CD4-positive, alpha-beta T cell (primary cell): ENCODE measurements around the gene FAP. TPM values are rescaled to one million over a fixed set of nuclear protein-coding genes. Genes with fewer than 3 reads are reported as not detected.

Experiments
- ATAC-seq: fragments of 200-7000 bp; cut with Tn5 transposase; one replicate; pipeline ENCODE4 v1.10.0; 2022; ENCODE audit warnings: mild to moderate bottlenecking; ENCODE audit not compliant: poor library complexity
- CTCF ChIA-PET: fragments of 350-600 bp; sonication (Branson Sonifier 250); formaldehyde crosslinking; loops from one replicate; lab custom pipeline; 2021; ENCODE audit warnings: antibody characterized with exemption, inconsistent platforms; lab: Charles Lee
- POLR2A ChIA-PET: fragments of 350-600 bp; sonication (Branson Sonifier 250); formaldehyde crosslinking; loops from one replicate; lab custom pipeline; 2021; ENCODE audit warnings: antibody characterized with exemption, inconsistent platforms; lab: Charles Lee
- DNase-seq, 14 experiments: peaks; one replicate each; pipeline ENCODE4 v3.0.0-alpha.2; 2013 to 2020; ENCODE audit warnings: mixed read lengths in 2 of 14
- H3K27ac ChIP-seq, 2 donors: one replicate each; pipeline versions ENCODE4 v1.5.1 to v1.7.0; 2013; ENCODE audit warnings: low read length in 2 of 2, low read depth in 1 of 2, mild to moderate bottlenecking in 1 of 2
- H3K27me3 ChIP-seq, 2 experiments: 1 replicate in 1 of 2; 2 replicates in 1 of 2; pipeline versions ENCODE4 v1.6.1 to v1.7.0; 2013; ENCODE audit warnings: low read length in 2 of 2, control low read depth in 1 of 2, mild to moderate bottlenecking in 1 of 2, moderate library complexity in 1 of 2; ENCODE audit not compliant: insufficient read depth in 2 of 2, control insufficient read depth in 1 of 2
- H3K36me3 ChIP-seq: one replicate; pipeline ENCODE4 v1.6.1; 2013; ENCODE audit warnings: low read length, control low read depth; ENCODE audit not compliant: insufficient read depth
- H3K4me1 ChIP-seq: one replicate; pipeline ENCODE4 v1.6.1; 2013; ENCODE audit warnings: low read length, control low read depth; ENCODE audit not compliant: insufficient read depth
- H3K4me3 ChIP-seq: one replicate; pipeline ENCODE4 v1.5.1; 2013; ENCODE audit warnings: mild to moderate bottlenecking, low read length, moderate library complexity
- H3K9me3 ChIP-seq, 2 experiments: 1 replicate in 1 of 2; 2 replicates in 1 of 2; pipeline versions ENCODE4 v1.6.1 to v1.7.0; 2013; ENCODE audit warnings: low read length in 2 of 2, mild to moderate bottlenecking in 2 of 2, control low read depth in 1 of 2, moderate library complexity in 1 of 2; ENCODE audit not compliant: control insufficient read depth in 1 of 2, insufficient read depth in 1 of 2
- H3K27ac Mint-ChIP-seq: one replicate; pipeline ENCODE4 v1.8.0; 2020; ENCODE audit warnings: mixed read lengths
- H3K27me3 Mint-ChIP-seq: one replicate; pipeline ENCODE4 v1.8.0; 2021; ENCODE audit warnings: mixed read lengths
- H3K36me3 Mint-ChIP-seq: one replicate; pipeline ENCODE4 v1.8.0; 2021; ENCODE audit warnings: low read depth, mixed read lengths
- H3K4me1 Mint-ChIP-seq: one replicate; pipeline ENCODE4 v1.8.0; 2021; ENCODE audit warnings: low read depth, mixed read lengths
- H3K4me3 Mint-ChIP-seq: one replicate; pipeline ENCODE4 v1.8.0; 2020; ENCODE audit warnings: mild to moderate bottlenecking, mixed read lengths
- H3K9me3 Mint-ChIP-seq: one replicate; pipeline ENCODE4 v1.8.0; 2020; ENCODE audit warnings: mixed read lengths
- intact Hi-C, 2 experiments: fragments of 100-400 bp; cut with DNase I in 1 of 2; cut with micrococcal nuclease in 1 of 2; formaldehyde crosslinking; loops; one replicate each; pipeline versions ENCODE4 v1.15.1 to v1.9.0; 2023 to 2025; cut with DNase I, micrococcal nuclease
- total RNA-seq, 174 experiments: library from RNA in 2 of 174; stranded (reverse) in 2 of 174; gene quantifications; one replicate each; pipeline ENCODE4 v1.2.3 and lab custom pipeline; 2021 to 2026
- TF ChIP-seq, protein P1 (sequence below): fragments of 200-600 bp; IDR thresholded peaks from one replicate; pipeline ENCODE4 v1.8.0; 2022; ENCODE audit warnings: antibody characterized with exemption, mild to moderate bottlenecking

FAP gene
- total RNA-seq, 2 experiments from 2014 or later = not detected

DNA sequence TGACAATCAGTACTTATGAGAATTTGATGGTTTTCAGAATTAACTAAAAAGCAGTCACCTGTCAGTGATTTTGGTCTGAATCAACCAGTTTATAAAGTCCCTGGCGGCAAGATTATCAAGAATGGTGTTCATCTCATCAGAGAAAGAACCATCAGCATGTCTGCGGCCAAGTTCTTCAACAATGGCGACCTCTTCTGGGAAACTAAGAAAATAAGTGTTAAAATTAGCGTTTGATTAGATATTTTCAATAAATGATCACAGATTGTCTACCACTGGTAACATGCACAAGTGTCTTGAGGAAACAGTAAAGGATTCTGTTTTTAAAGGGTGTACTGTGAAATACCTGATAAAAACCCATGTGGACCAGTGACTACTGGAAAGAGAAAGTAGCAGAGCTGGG lies 99.3 kb downstream of the FAP start:
- ATAC-seq = no peak
- no peaks in the 10 kb centered on the region for H3K36me3 ChIP-seq
- CTCF ChIA-PET = interaction anchor here (2.3 kb wide), 1 partner anchor 10 kb away, joined by 7 read pairs; no protein-coding TSS in a partner anchor
- POLR2A ChIA-PET = no interaction called here
- Mint-ChIP-seq H3K27me3 (peaks cover 52% of the 10 kb centered on the region), H3K4me3 (no peak overlapping the region), H3K4me1 (no peaks in the 10 kb centered on the region), H3K9me3 (no peaks in the 10 kb centered on the region), H3K36me3 (no peaks in the 10 kb centered on the region), H3K27ac (no peak overlapping the region)
- H3K4me1 ChIP-seq = no peaks in the 10 kb centered on the region
- H3K9me3 ChIP-seq = no peaks in the 10 kb centered on the region
- intact Hi-C loops = no loop called here
- no peak overlapping the region for H3K4me3 ChIP-seq
- peaks cover 5 to 15% of the 10 kb centered on the region in 2 experiments for H3K27me3 ChIP-seq
- H3K27ac ChIP-seq = no peak overlapping the region
- no peak for DNase-seq
- TF ChIP-seq, protein P1, sequence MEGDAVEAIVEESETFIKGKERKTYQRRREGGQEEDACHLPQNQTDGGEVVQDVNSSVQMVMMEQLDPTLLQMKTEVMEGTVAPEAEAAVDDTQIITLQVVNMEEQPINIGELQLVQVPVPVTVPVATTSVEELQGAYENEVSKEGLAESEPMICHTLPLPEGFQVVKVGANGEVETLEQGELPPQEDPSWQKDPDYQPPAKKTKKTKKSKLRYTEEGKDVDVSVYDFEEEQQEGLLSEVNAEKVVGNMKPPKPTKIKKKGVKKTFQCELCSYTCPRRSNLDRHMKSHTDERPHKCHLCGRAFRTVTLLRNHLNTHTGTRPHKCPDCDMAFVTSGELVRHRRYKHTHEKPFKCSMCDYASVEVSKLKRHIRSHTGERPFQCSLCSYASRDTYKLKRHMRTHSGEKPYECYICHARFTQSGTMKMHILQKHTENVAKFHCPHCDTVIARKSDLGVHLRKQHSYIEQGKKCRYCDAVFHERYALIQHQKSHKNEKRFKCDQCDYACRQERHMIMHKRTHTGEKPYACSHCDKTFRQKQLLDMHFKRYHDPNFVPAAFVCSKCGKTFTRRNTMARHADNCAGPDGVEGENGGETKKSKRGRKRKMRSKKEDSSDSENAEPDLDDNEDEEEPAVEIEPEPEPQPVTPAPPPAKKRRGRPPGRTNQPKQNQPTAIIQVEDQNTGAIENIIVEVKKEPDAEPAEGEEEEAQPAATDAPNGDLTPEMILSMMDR = no peak

DNA sequence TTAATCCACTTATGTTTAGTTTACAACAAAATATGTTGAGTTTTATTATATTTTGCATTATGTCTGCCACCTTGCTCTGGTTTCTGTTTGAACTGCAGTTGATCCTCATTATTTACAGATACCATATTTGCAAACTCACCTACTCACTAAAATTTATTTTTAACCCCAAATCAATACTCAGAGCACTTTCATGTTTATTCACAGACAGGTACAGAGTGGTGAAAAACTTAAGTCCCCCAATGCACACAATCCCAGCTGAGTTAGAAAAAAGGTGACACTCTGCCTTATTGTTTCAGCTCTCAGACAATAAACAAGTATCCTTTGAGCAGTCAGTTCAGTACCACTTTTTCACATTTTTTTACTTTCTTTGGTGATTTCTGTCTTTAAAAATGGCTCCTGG lies 104.9 kb downstream of the FAP start:
- H3K27me3 Mint-ChIP-seq = peaks cover 27% of the 10 kb centered on the region
- no peaks in the 10 kb centered on the region for H3K36me3 Mint-ChIP-seq
- ChIA-PET POLR2A (interaction anchor here (1.2 kb wide), 1 partner anchor 9 kb away, joined by 3 read pairs; no protein-coding TSS in a partner anchor), CTCF (no interaction called here)
- H3K27ac Mint-ChIP-seq = no peak overlapping the region
- no peaks in the 10 kb centered on the region for H3K4me1 Mint-ChIP-seq
- intact Hi-C loops = no loop called here
- Histone ChIP-seq H3K9me3 (no peaks in the 10 kb centered on the region), H3K36me3 (no peaks in the 10 kb centered on the region), H3K27me3 (peaks cover 5 to 6% of the 10 kb centered on the region in 2 experiments), H3K27ac (no peak overlapping the region), H3K4me3 (no peak overlapping the region), H3K4me1 (no peaks in the 10 kb centered on the region)
- DNase-seq (no peak), ATAC-seq (no peak)
- TF ChIP-seq, protein P1 = no peak
- H3K4me3 Mint-ChIP-seq = no peak overlapping the region
- H3K9me3 Mint-ChIP-seq = no peaks in the 10 kb centered on the region

DNA sequence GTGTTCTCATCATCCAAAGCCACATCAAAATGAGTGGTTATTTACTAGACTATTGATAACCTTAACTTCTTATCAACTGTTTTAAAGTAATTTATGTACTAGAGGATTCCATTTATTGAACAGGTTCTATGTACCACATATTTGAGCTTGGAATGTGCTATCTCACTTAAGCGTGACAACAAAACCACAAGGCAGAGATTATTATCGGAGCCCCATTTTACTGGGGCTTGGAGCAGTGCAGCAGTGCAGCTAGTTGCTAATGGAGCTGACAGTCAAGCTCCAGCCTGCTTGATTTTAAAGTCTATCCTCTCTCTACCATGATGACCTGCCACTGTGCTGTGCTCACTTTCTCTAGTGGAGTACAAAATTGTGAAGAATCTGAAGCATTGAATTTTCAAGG lies 115.8 kb downstream of the FAP start:
- H3K36me3 ChIP-seq = no peaks in the 10 kb centered on the region
- H3K27ac ChIP-seq = no peak overlapping the region
- no peak overlapping the region for H3K27ac Mint-ChIP-seq
- ChIA-PET CTCF (interaction anchor here (0.8 to 1.6 kb wide), 2 partner anchors 69 to 541 kb away, joined by 3 read pairs; no protein-coding TSS in a partner anchor), POLR2A (no interaction called here)
- ATAC-seq (peak; percentile 24), DNase-seq (no peak)
- no peaks in the 10 kb centered on the region for H3K9me3 Mint-ChIP-seq
- no peaks in the 10 kb centered on the region for H3K36me3 Mint-ChIP-seq
- no peaks in the 10 kb centered on the region for H3K27me3 Mint-ChIP-seq
- H3K4me1 ChIP-seq = no peaks in the 10 kb centered on the region
- no peak overlapping the region for H3K4me3 ChIP-seq
- no peak overlapping the region for H3K4me3 Mint-ChIP-seq
- TF ChIP-seq, protein P1 = no peak
- intact Hi-C loops = loop anchor here in 1 of 2 experiments (2.0 to 10.0 kb wide), 2 partner anchors 541 to 903 kb away; no protein-coding TSS in a partner anchor
- H3K4me1 Mint-ChIP-seq = peaks cover 20% of the 10 kb centered on the region
- no peaks in the 10 kb centered on the region for H3K27me3 ChIP-seq
- no peaks in the 10 kb centered on the region for H3K9me3 ChIP-seq
